Liver (tissue), 9 donors: Measurements from ENCODE around the gene GSK3B. TPM values are rescaled to one million over a fixed set of nuclear protein-coding genes. Genes with fewer than 3 reads are reported as not detected.

Experiments
- DNase-seq: peaks from one replicate; pipeline ENCODE4 v3.0.0-alpha.2; 2017; ENCODE audit warnings: low spot score
- H3K27ac ChIP-seq, 2 donors: one replicate each; pipeline ENCODE4 v1.7.0; 2013; ENCODE audit warnings: inconsistent platforms in 2 of 2, low read length in 2 of 2, control low read depth in 1 of 2, low read depth in 1 of 2, mild to moderate bottlenecking in 1 of 2
- H3K27me3 ChIP-seq, 4 donors: one replicate each; pipeline versions ENCODE4 v1.6.1 to v1.7.0; 2013; ENCODE audit warnings: low read length in 3 of 4, inconsistent platforms in 1 of 4, mild to moderate bottlenecking in 1 of 4, moderate library complexity in 1 of 4; ENCODE audit not compliant: control insufficient read depth in 4 of 4, insufficient read depth in 4 of 4
- H3K36me3 ChIP-seq, 4 donors: one replicate each; pipeline versions ENCODE4 v1.6.1 to v1.7.0; 2013; ENCODE audit warnings: low read length in 3 of 4, mild to moderate bottlenecking in 3 of 4, low read depth in 1 of 4, moderate library complexity in 1 of 4; ENCODE audit not compliant: control insufficient read depth in 4 of 4, insufficient read depth in 3 of 4
- H3K4me1 ChIP-seq, 4 donors: one replicate each; pipeline versions ENCODE4 v1.6.1 to v1.7.0; 2013; ENCODE audit warnings: low read length in 3 of 4, mild to moderate bottlenecking in 3 of 4, moderate library complexity in 1 of 4; ENCODE audit not compliant: control insufficient read depth in 4 of 4, insufficient read depth in 4 of 4
- H3K4me3 ChIP-seq, 3 donors: one replicate each; pipeline versions ENCODE4 v1.6.1 to v1.7.0; 2013; ENCODE audit warnings: low read length in 3 of 3, control low read depth in 1 of 3, low read depth in 1 of 3, mild to moderate bottlenecking in 1 of 3
- H3K9ac ChIP-seq, 2 donors: one replicate each; pipeline ENCODE4 v1.7.0; 2013; ENCODE audit warnings: low read length in 2 of 2, mild to moderate bottlenecking in 2 of 2, moderate library complexity in 2 of 2, control low read depth in 1 of 2, low read depth in 1 of 2
- H3K9me3 ChIP-seq, 4 donors: one replicate each; pipeline versions ENCODE4 v1.6.1 to v1.7.0; 2013; ENCODE audit warnings: low read length in 3 of 4; ENCODE audit not compliant: control insufficient read depth in 4 of 4
- EGR1 ChIP-seq, 2 donors: IDR thresholded peaks; 2 replicates each; pipeline ENCODE4 v1.6.1; 2016 to 2018; ENCODE audit warnings: antibody characterized with exemption in 2 of 2, low read depth in 2 of 2
- FOXA1 ChIP-seq: IDR thresholded peaks from 2 replicates; pipeline ENCODE4 v1.6.1; 2016; ENCODE audit warnings: antibody characterized with exemption
- GABPA ChIP-seq, 2 donors: IDR thresholded peaks in 1 of 2; conservative IDR thresholded peaks in 1 of 2; 2 replicates each; pipeline ENCODE4 v1.6.1; 2016; ENCODE audit warnings: antibody characterized with exemption in 2 of 2, mild to moderate bottlenecking in 1 of 2, moderate library complexity in 1 of 2
- HNF4A ChIP-seq, 2 donors: conservative IDR thresholded peaks; 2 replicates each; pipeline ENCODE4 v1.6.1; 2016; ENCODE audit warnings: antibody characterized with exemption in 2 of 2, mild to moderate bottlenecking in 2 of 2
- HNF4G ChIP-seq: IDR thresholded peaks from 2 replicates; pipeline ENCODE4 v1.6.1; 2016; ENCODE audit warnings: antibody characterized with exemption
- JUND ChIP-seq, 2 donors: IDR thresholded peaks; 2 replicates each; pipeline ENCODE4 v1.6.1; 2016; ENCODE audit warnings: antibody characterized with exemption in 2 of 2
- MAX ChIP-seq: IDR thresholded peaks from 2 replicates; pipeline ENCODE4 v1.6.1; 2016; ENCODE audit warnings: antibody characterized with exemption
- RAD21 ChIP-seq, 2 donors: IDR thresholded peaks; 2 replicates each; pipeline ENCODE4 v1.6.1; 2016; ENCODE audit warnings: antibody characterized with exemption in 2 of 2, mild to moderate bottlenecking in 2 of 2
- RXRA ChIP-seq, 2 donors: IDR thresholded peaks; 2 replicates each; pipeline ENCODE4 v1.6.1; 2017 to 2018; ENCODE audit warnings: antibody characterized with exemption in 2 of 2, mild to moderate bottlenecking in 1 of 2
- TAF1 ChIP-seq: conservative IDR thresholded peaks from 2 replicates; pipeline ENCODE4 v1.6.1; 2016; ENCODE audit warnings: antibody characterized with exemption, mild to moderate bottlenecking
- YY1 ChIP-seq: IDR thresholded peaks from 2 replicates; pipeline ENCODE4 v1.6.1; 2016; ENCODE audit warnings: antibody characterized with exemption, mild to moderate bottlenecking
- WGBS: extraction: QIAGEN DNeasy Blood & Tissue Kit; methylation state at CpG from one replicate; pipeline ENCODE4 v1.1.7; 2013; 5-methylcytosine and 5-hydroxymethylcytosine counted together
- polyA plus RNA-seq, 2 donors: library from polyadenylated mRNA; stranded (reverse) in 1 of 2; unstranded in 1 of 2; fragments of 200-250 nt in 1 of 2; fragments of >200 nt in 1 of 2; fragmentation: Nextera tagmentation in 1 of 2; extraction: Ambion mirVana in 1 of 2; gene quantifications; one replicate each; pipeline versions ENCODE4 v1.2.1 to v1.2.3, GENCODE V29; 2013 to 2015
- total RNA-seq, 2 donors: library from RNA; depleted of rRNA; stranded (reverse); fragments of >200 nt; gene quantifications; one replicate each; pipeline ENCODE4 v1.2.3, GENCODE V29; 2014
- TF ChIP-seq, protein P1 (sequence below): fragments of 150-350 bp; IDR thresholded peaks from 2 replicates; pipeline ENCODE4 v1.5.1; 2017; ENCODE audit warnings: improper control_type of control experiment, low read depth, low read length; ENCODE audit not compliant: missing input control
- TF ChIP-seq, protein P2 (sequence below): IDR thresholded peaks from 2 replicates; pipeline ENCODE4 v1.6.1; 2016; ENCODE audit warnings: antibody characterized with exemption
- TF ChIP-seq, protein P3 (sequence below): IDR thresholded peaks from 2 replicates; pipeline ENCODE4 v1.6.1; 2016; ENCODE audit warnings: antibody characterized with exemption
- donor health status: healthy.
- donor health status: healthy.
- donor health status: healthy.
- donor health status: healthy.
- donor health status: healthy.

The GSK3B gene
- total and polyA plus RNA-seq, 4 donors = 10.5 to 20.8 (median 18.5) TPM

- TF ChIP-seq HNF4A (conservative IDR thresholded peaks at IDR 0.05) = no peak
- no peak for TF ChIP-seq JUND (IDR thresholded peaks at IDR 0.05)
- no peak for TF ChIP-seq RAD21 (IDR thresholded peaks at IDR 0.05)
- TF ChIP-seq, protein P1, sequence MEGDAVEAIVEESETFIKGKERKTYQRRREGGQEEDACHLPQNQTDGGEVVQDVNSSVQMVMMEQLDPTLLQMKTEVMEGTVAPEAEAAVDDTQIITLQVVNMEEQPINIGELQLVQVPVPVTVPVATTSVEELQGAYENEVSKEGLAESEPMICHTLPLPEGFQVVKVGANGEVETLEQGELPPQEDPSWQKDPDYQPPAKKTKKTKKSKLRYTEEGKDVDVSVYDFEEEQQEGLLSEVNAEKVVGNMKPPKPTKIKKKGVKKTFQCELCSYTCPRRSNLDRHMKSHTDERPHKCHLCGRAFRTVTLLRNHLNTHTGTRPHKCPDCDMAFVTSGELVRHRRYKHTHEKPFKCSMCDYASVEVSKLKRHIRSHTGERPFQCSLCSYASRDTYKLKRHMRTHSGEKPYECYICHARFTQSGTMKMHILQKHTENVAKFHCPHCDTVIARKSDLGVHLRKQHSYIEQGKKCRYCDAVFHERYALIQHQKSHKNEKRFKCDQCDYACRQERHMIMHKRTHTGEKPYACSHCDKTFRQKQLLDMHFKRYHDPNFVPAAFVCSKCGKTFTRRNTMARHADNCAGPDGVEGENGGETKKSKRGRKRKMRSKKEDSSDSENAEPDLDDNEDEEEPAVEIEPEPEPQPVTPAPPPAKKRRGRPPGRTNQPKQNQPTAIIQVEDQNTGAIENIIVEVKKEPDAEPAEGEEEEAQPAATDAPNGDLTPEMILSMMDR = no peak
- no peak for TF ChIP-seq HNF4G
- TF ChIP-seq, protein P2, sequence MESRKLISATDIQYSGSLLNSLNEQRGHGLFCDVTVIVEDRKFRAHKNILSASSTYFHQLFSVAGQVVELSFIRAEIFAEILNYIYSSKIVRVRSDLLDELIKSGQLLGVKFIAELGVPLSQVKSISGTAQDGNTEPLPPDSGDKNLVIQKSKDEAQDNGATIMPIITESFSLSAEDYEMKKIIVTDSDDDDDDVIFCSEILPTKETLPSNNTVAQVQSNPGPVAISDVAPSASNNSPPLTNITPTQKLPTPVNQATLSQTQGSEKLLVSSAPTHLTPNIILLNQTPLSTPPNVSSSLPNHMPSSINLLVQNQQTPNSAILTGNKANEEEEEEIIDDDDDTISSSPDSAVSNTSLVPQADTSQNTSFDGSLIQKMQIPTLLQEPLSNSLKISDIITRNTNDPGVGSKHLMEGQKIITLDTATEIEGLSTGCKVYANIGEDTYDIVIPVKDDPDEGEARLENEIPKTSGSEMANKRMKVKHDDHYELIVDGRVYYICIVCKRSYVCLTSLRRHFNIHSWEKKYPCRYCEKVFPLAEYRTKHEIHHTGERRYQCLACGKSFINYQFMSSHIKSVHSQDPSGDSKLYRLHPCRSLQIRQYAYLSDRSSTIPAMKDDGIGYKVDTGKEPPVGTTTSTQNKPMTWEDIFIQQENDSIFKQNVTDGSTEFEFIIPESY = no peak
- no peak for TF ChIP-seq MAX
- TF ChIP-seq TAF1 = no peak
- H3K9ac ChIP-seq = no peak overlapping the region
- 81% methylated on average over 2 of the region's 2 CpGs for WGBS
Measured at GRCh38 chr3:119841808-119842471, 252.3 kb downstream of the GSK3B start.

GRCh38 chr3:119835556-119835955 is 258.7 kb downstream of the GSK3B start:
- no peak overlapping the region for H3K4me3 ChIP-seq
- no peaks in the 10 kb centered on the region for H3K36me3 ChIP-seq
- H3K4me1 ChIP-seq = no peaks in the 10 kb centered on the region
- no peak for DNase-seq
- H3K27me3 ChIP-seq = no peaks in the 10 kb centered on the region
- no peaks in the 10 kb centered on the region for H3K9me3 ChIP-seq
- no peak overlapping the region for H3K9ac ChIP-seq
- no peak overlapping the region for H3K27ac ChIP-seq
- TF ChIP-seq YY1 = no peak
- no peak for TF ChIP-seq GABPA (IDR thresholded peaks at IDR 0.05 in 1 of 2, conservative IDR thresholded peaks at IDR 0.05 in 1 of 2)
- no peak for TF ChIP-seq EGR1 (IDR thresholded peaks at IDR 0.05; ENCODE audit: low read depth in 2 of 2)
- TF ChIP-seq, protein P1 = no peak
- TF ChIP-seq, protein P2 = no peak
- TF ChIP-seq JUND (IDR thresholded peaks at IDR 0.05) = no peak
- no peak for TF ChIP-seq RXRA (IDR thresholded peaks at IDR 0.05)
- TF ChIP-seq MAX = no peak
- no peak for TF ChIP-seq HNF4G
- no peak for TF ChIP-seq FOXA1
- TF ChIP-seq, protein P3, sequence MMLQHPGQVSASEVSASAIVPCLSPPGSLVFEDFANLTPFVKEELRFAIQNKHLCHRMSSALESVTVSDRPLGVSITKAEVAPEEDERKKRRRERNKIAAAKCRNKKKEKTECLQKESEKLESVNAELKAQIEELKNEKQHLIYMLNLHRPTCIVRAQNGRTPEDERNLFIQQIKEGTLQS = no peak
- TF ChIP-seq RAD21 (IDR thresholded peaks at IDR 0.05) = no peak
- TF ChIP-seq TAF1 = no peak

More at GRCh38 chr3:119841808-119842471, 252.3 kb downstream of the GSK3B start:
- peak overlapping the region in 1 of 2 donors; percentile 3 for H3K27ac ChIP-seq
- no peak overlapping the region for H3K4me3 ChIP-seq
- H3K4me1 ChIP-seq = peaks cover 0 to 5% (median 0%) of the 10 kb centered on the region in 4 donors
- DNase-seq = no peak
- no peaks in the 10 kb centered on the region for H3K27me3 ChIP-seq
- no peaks in the 10 kb centered on the region for H3K36me3 ChIP-seq
- H3K9me3 ChIP-seq = no peaks in the 10 kb centered on the region
